Endothelial cell of umbilical vein (primary cell): Measurements from ENCODE around the gene CHL1. TPM values are rescaled to one million over a fixed set of nuclear protein-coding genes. Genes with fewer than 3 reads are reported as not detected.

Experiments used
- BruUV-seq: library from RNA; stranded (reverse); fragments of 400-500 nt; replicated peaks from 2 replicates; lab custom pipeline; 2021; lab: Mats Ljungman, UMichigan
- CTCF ChIA-PET: fragments of 300-600, 350-600 bp; sonication (Branson Sonifier 250); formaldehyde crosslinking; loops from one replicate; lab custom pipeline; 2021; ENCODE audit warnings: antibody characterized with exemption, inconsistent platforms; lab: Charles Lee
- POLR2A ChIA-PET: fragments of 300-600, 350-600 bp; sonication (Branson Sonifier 250); formaldehyde crosslinking; loops from one replicate; lab custom pipeline; 2021; ENCODE audit warnings: antibody characterized with exemption, inconsistent platforms; lab: Charles Lee
- DNase-seq: peaks from one replicate; pipeline ENCODE4 v3.0.0-alpha.2; 2011; ENCODE audit warnings: low read depth, low spot score
- FAIRE-seq: peaks from 2 replicates; lab custom pipeline; 2011; peaks lifted over from hg19 to GRCh38; lab: Jason Lieb, UNC
- H2AFZ ChIP-seq: 2 replicates; pipeline ENCODE4 v1.6.0; 2012; ENCODE audit warnings: low read depth, low read length, control low read depth, inconsistent platforms
- H3K27ac ChIP-seq: 2 replicates; pipeline ENCODE4 v1.5.1; 2011; ENCODE audit warnings: low read depth, mild to moderate bottlenecking, control low read depth, low read length, moderate library complexity; ENCODE audit not compliant: insufficient read depth
- H3K27me3 ChIP-seq, 2 experiments: 2 replicates each; pipeline versions ENCODE4 v1.6.0 to v1.6.1; 2011; ENCODE audit warnings: low read length in 2 of 2, mixed read lengths in 1 of 2; ENCODE audit not compliant: control insufficient read depth in 2 of 2, insufficient read depth in 2 of 2
- H3K36me3 ChIP-seq, 2 experiments: 2 replicates in 1 of 2; 3 replicates in 1 of 2; pipeline ENCODE4 v1.5.1; 2011; ENCODE audit warnings: low read length in 2 of 2, mild to moderate bottlenecking in 1 of 2, moderate library complexity in 1 of 2; ENCODE audit not compliant: control insufficient read depth in 2 of 2, insufficient read depth in 2 of 2; ENCODE audit errors: extremely low read depth in 1 of 2
- H3K4me1 ChIP-seq: 3 replicates; pipeline ENCODE4 v1.5.1; 2011; ENCODE audit warnings: mild to moderate bottlenecking, low read length; ENCODE audit not compliant: control insufficient read depth, insufficient read depth; ENCODE audit errors: extremely low read depth
- H3K4me2 ChIP-seq: 2 replicates; pipeline ENCODE4 v1.6.1; 2011; ENCODE audit warnings: low read length, control low read depth, mixed read lengths; ENCODE audit not compliant: insufficient read depth
- H3K4me3 ChIP-seq, 3 experiments: fragments of 200-600 bp in 1 of 3; sonication (generic), shearing (Covaris generic) in 1 of 3; replicated peaks in 1 of 3; 2 replicates each; pipeline ENCODE4 v1.5.1; 2011 to 2016; ENCODE audit warnings: control low read depth in 3 of 3, low read length in 3 of 3, mild to moderate bottlenecking in 2 of 3, inconsistent platforms in 1 of 3, low read depth in 1 of 3, moderate library complexity in 1 of 3; ENCODE audit not compliant: insufficient read depth in 1 of 3
- H3K79me2 ChIP-seq: 2 replicates; pipeline ENCODE4 v1.6.0; 2012; ENCODE audit warnings: low read length, inconsistent platforms; ENCODE audit not compliant: control insufficient read depth, insufficient read depth
- H3K9ac ChIP-seq: replicated peaks from 2 replicates; pipeline ENCODE3; 2011; ENCODE audit warnings: low read length, control low read depth; ENCODE audit not compliant: insufficient read depth; ENCODE audit errors: extremely low read depth
- H3K9me1 ChIP-seq: replicated peaks from 3 replicates; pipeline ENCODE4 v1.6.0; 2011; ENCODE audit warnings: mild to moderate bottlenecking, low read length; ENCODE audit not compliant: control insufficient read depth, insufficient read depth; ENCODE audit errors: extremely low read depth
- H3K9me3 ChIP-seq: replicated peaks from 2 replicates; pipeline ENCODE4 v1.5.1; 2012; ENCODE audit warnings: low read length, inconsistent platforms; ENCODE audit not compliant: control insufficient read depth, insufficient read depth
- H4K20me1 ChIP-seq: replicated peaks from 2 replicates; pipeline ENCODE3; 2011; ENCODE audit warnings: mild to moderate bottlenecking, low read length; ENCODE audit not compliant: control insufficient read depth, insufficient read depth; ENCODE audit errors: extremely low read depth
- EZH2 ChIP-seq: IDR thresholded peaks from 2 replicates; pipeline ENCODE4 v1.6.1; 2012; ENCODE audit warnings: borderline replicate concordance, low read depth, mild to moderate bottlenecking, moderate library complexity, low read length, inconsistent platforms; ENCODE audit not compliant: severe bottlenecking
- FOS ChIP-seq: IDR thresholded peaks from 2 replicates; pipeline ENCODE4 v1.6.1; 2011; ENCODE audit warnings: mild to moderate bottlenecking, low read length, moderate library complexity, borderline replicate concordance; ENCODE audit not compliant: insufficient read depth
- GATA2 ChIP-seq: IDR thresholded peaks from 2 replicates; pipeline ENCODE4 v1.7.0; 2011; ENCODE audit warnings: low read depth, mild to moderate bottlenecking, moderate library complexity, mixed read lengths, low read length; ENCODE audit not compliant: insufficient read length, insufficient read depth
- JUN ChIP-seq: IDR thresholded peaks from 2 replicates; pipeline ENCODE4 v1.6.1; 2011; ENCODE audit warnings: borderline replicate concordance, low read depth; ENCODE audit not compliant: insufficient read length, insufficient read depth
- MYC ChIP-seq: IDR thresholded peaks from one replicate; pipeline ENCODE4 v1.6.1; 2011; ENCODE audit warnings: mild to moderate bottlenecking, low read depth, low read length
- POLR2A ChIP-seq: IDR thresholded peaks from 2 replicates; pipeline ENCODE4 v1.6.1; 2012; ENCODE audit warnings: low read depth, mild to moderate bottlenecking, control low read depth, low read length
- POLR2AphosphoS5 ChIP-seq: IDR thresholded peaks from 2 replicates; pipeline ENCODE4 v1.6.1; 2012; ENCODE audit warnings: low read depth, mild to moderate bottlenecking, control low read depth, low read length, moderate library complexity; ENCODE audit not compliant: insufficient read depth
- dilution Hi-C: fragments of 300-500 bp; cut with MboI; formaldehyde crosslinking; loops from one replicate; pipeline ENCODE4 v1.15.0; 2019; ENCODE audit warnings: low sequenced_read_pairs; ENCODE audit not compliant: extremely low pct_ligation_motif_present
- intact Hi-C: fragments of 100-400 bp; cut with micrococcal nuclease; formaldehyde crosslinking; loops from one replicate; pipeline ENCODE4 v1.10.0; 2022
- polyA plus RNA-seq, 4 experiments: library from polyadenylated mRNA; depleted of rRNA in 3 of 4; stranded (reverse) in 3 of 4; unstranded in 1 of 4; fragments of >200 nt; gene quantifications; 2 replicates each; pipeline versions ENCODE4 v1.2.1 to v1.2.3, GENCODE V29; 2011 to 2012; ENCODE audit warnings: missing spikeins in 1 of 4
- total RNA-seq: library from RNA; stranded (reverse); gene quantifications from 2 replicates; pipeline ENCODE4 v1.2.3, GENCODE V29; 2021
- TF ChIP-seq, protein P1 (sequence below), 2 donors: IDR thresholded peaks; 1 replicate in 1 of 2; 2 replicates in 1 of 2; pipeline ENCODE4 v1.5.1; 2011; ENCODE audit warnings: low read length in 2 of 2, mild to moderate bottlenecking in 2 of 2, moderate library complexity in 2 of 2, control low read depth in 1 of 2, inconsistent platforms in 1 of 2, low read depth in 1 of 2; ENCODE audit not compliant: insufficient read depth in 1 of 2; ENCODE audit errors: extremely low read depth in 1 of 2
- TF ChIP-seq, protein P2 (sequence below): IDR thresholded peaks from 2 replicates; pipeline ENCODE4 v1.6.1; 2011; ENCODE audit not compliant: insufficient read depth, insufficient read length

CHL1 gene
- total and polyA plus RNA-seq, 2 donors (not counting 3 experiments of a cell fraction or from before 2014, with no cell fraction given) = not detected

DNA sequence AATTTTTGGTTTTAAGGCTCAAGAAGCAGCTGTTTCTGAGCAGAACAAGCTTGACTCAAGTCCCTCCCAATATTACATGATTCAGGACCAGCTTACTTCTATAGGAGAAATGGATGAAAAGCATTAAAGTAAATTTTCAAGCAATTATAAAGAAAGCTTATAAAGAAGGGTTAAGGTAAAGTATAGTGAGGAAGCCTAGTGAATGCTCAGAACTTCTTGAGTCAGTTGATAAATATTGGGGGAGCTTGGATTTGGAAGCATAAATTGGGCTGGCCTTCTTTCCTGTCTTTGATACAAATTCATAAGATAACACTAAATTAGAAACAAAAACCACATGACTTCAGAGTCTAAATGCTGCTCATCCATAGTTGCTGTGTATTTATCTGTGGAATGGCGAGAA is 156.0 kb downstream of the CHL1 start:
- intact Hi-C loops (no loop called here), dilution Hi-C loops (no loop called here)
- Histone ChIP-seq H3K79me2 (no peaks in the 10 kb centered on the region), H3K4me1 (no peaks in the 10 kb centered on the region), H2AFZ (no peak overlapping the region), H3K9me1 (no peaks in the 10 kb centered on the region), H4K20me1 (no peaks in the 10 kb centered on the region), H3K9me3 (no peaks in the 10 kb centered on the region), H3K27ac (no peak overlapping the region), H3K4me3 (no peak overlapping the region), H3K9ac (no peak overlapping the region), H3K4me2 (no peak overlapping the region), H3K36me3 (no peaks in the 10 kb centered on the region), H3K27me3 (no peaks in the 10 kb centered on the region)
- no peak for DNase-seq
- FAIRE-seq = no peak
- ChIA-PET CTCF (no interaction called here), POLR2A (no interaction called here)
- TF ChIP-seq, protein P1, sequence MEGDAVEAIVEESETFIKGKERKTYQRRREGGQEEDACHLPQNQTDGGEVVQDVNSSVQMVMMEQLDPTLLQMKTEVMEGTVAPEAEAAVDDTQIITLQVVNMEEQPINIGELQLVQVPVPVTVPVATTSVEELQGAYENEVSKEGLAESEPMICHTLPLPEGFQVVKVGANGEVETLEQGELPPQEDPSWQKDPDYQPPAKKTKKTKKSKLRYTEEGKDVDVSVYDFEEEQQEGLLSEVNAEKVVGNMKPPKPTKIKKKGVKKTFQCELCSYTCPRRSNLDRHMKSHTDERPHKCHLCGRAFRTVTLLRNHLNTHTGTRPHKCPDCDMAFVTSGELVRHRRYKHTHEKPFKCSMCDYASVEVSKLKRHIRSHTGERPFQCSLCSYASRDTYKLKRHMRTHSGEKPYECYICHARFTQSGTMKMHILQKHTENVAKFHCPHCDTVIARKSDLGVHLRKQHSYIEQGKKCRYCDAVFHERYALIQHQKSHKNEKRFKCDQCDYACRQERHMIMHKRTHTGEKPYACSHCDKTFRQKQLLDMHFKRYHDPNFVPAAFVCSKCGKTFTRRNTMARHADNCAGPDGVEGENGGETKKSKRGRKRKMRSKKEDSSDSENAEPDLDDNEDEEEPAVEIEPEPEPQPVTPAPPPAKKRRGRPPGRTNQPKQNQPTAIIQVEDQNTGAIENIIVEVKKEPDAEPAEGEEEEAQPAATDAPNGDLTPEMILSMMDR (IDR thresholded peaks at IDR 0.05; ENCODE audit: extremely low read depth in 1 of 2, insufficient read depth in 1 of 2, low read depth in 1 of 2, low read length in 2 of 2) = no peak
- no peak for TF ChIP-seq POLR2A
- no peak for TF ChIP-seq JUN
- no peak for TF ChIP-seq EZH2
- no peak for TF ChIP-seq FOS
- TF ChIP-seq POLR2AphosphoS5 = no peak
- TF ChIP-seq, protein P2, sequence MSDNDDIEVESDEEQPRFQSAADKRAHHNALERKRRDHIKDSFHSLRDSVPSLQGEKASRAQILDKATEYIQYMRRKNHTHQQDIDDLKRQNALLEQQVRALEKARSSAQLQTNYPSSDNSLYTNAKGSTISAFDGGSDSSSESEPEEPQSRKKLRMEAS = no peak
- no peak for TF ChIP-seq GATA2
- no peak for TF ChIP-seq MYC
- BruUV-seq = no TSS peak
